ENCODE results near the gene AIFM3. TPM values are rescaled to one million over a fixed set of nuclear protein-coding genes. Genes with fewer than 3 reads are reported as not detected.

AIFM3 gene
- total RNA-seq, 1 donor = 0.72 TPM

- H3K9me3 ChIP-seq (ENCODE audit: low read depth, low read length) = no peaks in the 10 kb centered on the region
- H2AFZ ChIP-seq (ENCODE audit: low read length) = no peak overlapping the region
Observed at GRCh38 chr22:20922141-20922751, 44.8 kb upstream of the AIFM3 start.

GRCh38 chr22:20926243-20926642, 40.8 kb upstream of the AIFM3 start:
- Histone ChIP-seq H3K9me3 (ENCODE audit: low read depth, low read length) (no peaks in the 10 kb centered on the region), H3K4me3 (ENCODE audit: insufficient read depth, low read length) (no peak overlapping the region), H3K4me2 (ENCODE audit: insufficient read depth, low read length) (no peak overlapping the region), H3K79me2 (ENCODE audit: insufficient read depth, low read length) (peaks cover 97% of the 10 kb centered on the region), H3K27ac (ENCODE audit: low read depth, low read length) (no peak overlapping the region), H3K27me3 (ENCODE audit: insufficient read depth, low read length) (no peaks in the 10 kb centered on the region), H4K20me1 (ENCODE audit: insufficient read depth, low read length) (peaks cover 52% of the 10 kb centered on the region), H2AFZ (ENCODE audit: low read length) (no peak overlapping the region), H3K4me1 (ENCODE audit: insufficient read depth, low read length) (peaks cover 7% of the 10 kb centered on the region), H3K36me3 (ENCODE audit: insufficient read depth, low read length) (no peaks in the 10 kb centered on the region)
- TF ChIP-seq CTCF (IDR thresholded peaks at IDR 0.05; ENCODE audit: extremely low read depth, low read depth, low read length) = no peak
- no peak for DNase-seq (ENCODE audit: insufficient read length, low spot score, missing footprints)

More at GRCh38 chr22:20922141-20922751, 44.8 kb upstream of the AIFM3 start:
- Histone ChIP-seq H3K4me2 (ENCODE audit: insufficient read depth, low read length) (peak overlapping the region; percentile 16), H3K4me3 (ENCODE audit: insufficient read depth, low read length) (no peak overlapping the region), H3K27me3 (ENCODE audit: insufficient read depth, low read length) (no peaks in the 10 kb centered on the region), H3K27ac (ENCODE audit: low read depth, low read length) (no peak overlapping the region), H3K4me1 (ENCODE audit: insufficient read depth, low read length) (peaks cover 23% of the 10 kb centered on the region), H4K20me1 (ENCODE audit: insufficient read depth, low read length) (peaks cover 55% of the 10 kb centered on the region), H3K79me2 (ENCODE audit: insufficient read depth, low read length) (peaks cover 100% of the 10 kb centered on the region), H3K36me3 (ENCODE audit: insufficient read depth, low read length) (no peaks in the 10 kb centered on the region)
- no peak for DNase-seq (ENCODE audit: insufficient read length, low spot score, missing footprints)
- no peak for TF ChIP-seq CTCF (IDR thresholded peaks at IDR 0.05; ENCODE audit: extremely low read depth, low read depth, low read length)

DNA sequence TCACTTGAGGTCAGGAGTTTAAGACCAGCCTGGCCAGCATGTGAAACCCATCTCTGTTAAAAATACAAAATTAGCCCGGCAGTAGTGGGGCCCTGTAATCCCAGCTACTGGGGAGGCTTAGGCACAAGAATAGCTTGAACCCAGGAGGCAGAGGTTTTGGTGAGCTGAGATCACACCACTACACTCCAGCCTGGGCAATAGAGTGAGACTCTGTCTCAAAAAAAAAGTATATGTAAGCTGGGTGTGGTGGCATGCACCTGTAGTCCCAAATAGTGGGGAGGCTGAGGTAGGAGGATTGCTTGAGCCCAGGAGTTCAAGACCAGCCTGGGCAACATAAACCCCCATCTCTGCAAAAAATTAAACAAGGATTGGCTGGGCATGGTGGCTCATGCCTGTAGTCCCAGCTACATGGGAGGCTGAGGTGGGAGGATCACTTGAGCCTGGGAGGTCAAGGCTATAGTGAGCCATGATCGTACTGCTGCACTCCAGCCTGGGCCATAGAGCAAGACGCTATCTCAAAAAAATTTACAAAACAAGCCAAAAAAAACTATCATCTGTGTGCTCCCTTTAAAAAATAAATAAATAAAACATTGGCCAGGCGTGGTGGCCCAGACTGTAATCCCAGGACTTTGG, 39.0 kb upstream of the AIFM3 start:
- H3K4me1 ChIP-seq (ENCODE audit: insufficient read depth, low read length) = no peaks in the 10 kb centered on the region
- H3K4me2 ChIP-seq (ENCODE audit: insufficient read depth, low read length) = no peak overlapping the region
- no peak for DNase-seq (ENCODE audit: insufficient read length, low spot score, missing footprints)
- no peak overlapping the region for H2AFZ ChIP-seq (ENCODE audit: low read length)
- no peak overlapping the region for H3K27ac ChIP-seq (ENCODE audit: low read depth, low read length)
- peaks cover 96% of the 10 kb centered on the region for H3K79me2 ChIP-seq (ENCODE audit: insufficient read depth, low read length)
- H3K27me3 ChIP-seq (ENCODE audit: insufficient read depth, low read length) = no peaks in the 10 kb centered on the region
- no peaks in the 10 kb centered on the region for H3K9me3 ChIP-seq (ENCODE audit: low read depth, low read length)
- H3K36me3 ChIP-seq (ENCODE audit: insufficient read depth, low read length) = no peaks in the 10 kb centered on the region
- no peak overlapping the region for H3K4me3 ChIP-seq (ENCODE audit: insufficient read depth, low read length)
- peaks cover 57% of the 10 kb centered on the region for H4K20me1 ChIP-seq (ENCODE audit: insufficient read depth, low read length)
- no peak for TF ChIP-seq CTCF (IDR thresholded peaks at IDR 0.05; ENCODE audit: extremely low read depth, low read depth, low read length)

- no peak for DNase-seq (ENCODE audit: insufficient read length, low spot score, missing footprints)
- Histone ChIP-seq H3K4me3 (ENCODE audit: insufficient read depth, low read length) (no peak overlapping the region), H3K79me2 (ENCODE audit: insufficient read depth, low read length) (peaks cover 96% of the 10 kb centered on the region), H3K9me3 (ENCODE audit: low read depth, low read length) (no peaks in the 10 kb centered on the region), H3K36me3 (ENCODE audit: insufficient read depth, low read length) (peaks cover 2% of the 10 kb centered on the region), H2AFZ (ENCODE audit: low read length) (no peak overlapping the region), H3K27ac (ENCODE audit: low read depth, low read length) (no peak overlapping the region), H3K4me1 (ENCODE audit: insufficient read depth, low read length) (no peaks in the 10 kb centered on the region), H3K4me2 (ENCODE audit: insufficient read depth, low read length) (no peak overlapping the region), H4K20me1 (ENCODE audit: insufficient read depth, low read length) (peaks cover 57% of the 10 kb centered on the region), H3K27me3 (ENCODE audit: insufficient read depth, low read length) (no peaks in the 10 kb centered on the region)
- no peak for TF ChIP-seq CTCF (IDR thresholded peaks at IDR 0.05; ENCODE audit: extremely low read depth, low read depth, low read length)
Observed at GRCh38 chr22:20928573-20928967, 38.5 kb upstream of the AIFM3 start.

Data from osteoblast (primary cell).